ENCODE data around the gene TLR8. TPM values are rescaled to one million over a fixed set of nuclear protein-coding genes. Genes with fewer than 3 reads are reported as not detected.

The TLR8 gene
- total and polyA plus RNA-seq, 10 of the 15 experiments (the other 5 are each of a cell fraction or from before 2014, with no cell fraction given): 0.04 TPM; not detected in 9

DNA sequence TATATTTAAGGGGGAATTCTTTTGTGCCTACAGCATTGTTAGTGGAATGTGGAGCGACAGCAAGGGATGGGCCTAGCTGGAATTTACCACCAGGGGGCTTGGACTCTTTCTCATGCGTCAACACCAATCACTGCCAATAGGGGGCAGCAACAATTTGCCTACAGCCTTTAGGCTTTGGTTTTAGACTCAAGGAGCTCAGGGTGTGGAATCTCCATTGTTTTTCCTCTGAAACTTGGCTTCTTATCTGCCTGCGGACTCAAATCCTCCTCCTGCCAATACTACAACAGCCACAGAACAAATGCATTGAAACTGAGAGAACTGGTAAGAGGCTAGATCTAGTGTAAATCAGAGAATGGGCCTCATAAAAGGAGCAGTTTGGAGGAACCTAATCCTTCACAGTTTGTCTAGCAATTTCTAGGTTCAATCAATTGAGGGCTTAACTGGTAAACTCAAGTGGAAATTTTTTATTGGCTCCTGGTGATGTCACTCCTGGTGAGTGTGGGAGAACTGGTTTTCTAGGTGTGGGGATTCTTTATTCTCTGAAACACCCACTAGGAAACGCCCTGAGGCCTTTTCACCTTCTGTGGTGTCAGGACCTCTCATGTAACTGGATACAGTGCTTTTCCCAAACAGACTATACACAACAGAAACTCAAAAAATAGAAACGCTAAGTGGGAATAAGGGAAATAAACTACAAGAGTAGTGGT is 40.6 kb downstream of the TLR8 start:
- H3K4me3 ChIP-seq: no peak overlapping the region
- in situ Hi-C loops (cut with MboI) (loop anchor here (5.0 kb wide), 2 partner anchors 55 to 530 kb away; no protein-coding TSS in a partner anchor), intact Hi-C loops (cut with micrococcal nuclease; ENCODE audit: unreplicated experiment) (loop anchor here (1.0 to 10.0 kb wide), 8 partner anchors 53 to 718 kb away; no protein-coding TSS in a partner anchor)
- CTCF ChIA-PET: interaction anchor here (0.6 to 7.7 kb wide), 91 partner anchors 9 to 1085 kb away, joined by 3 to 312 read pairs (median 5); partner anchors contain the start of genes OFD1 and TRAPPC2
- no peaks in the 10 kb centered on the region for H3K36me3 ChIP-seq (ENCODE audit: control insufficient read depth in 2 of 2, insufficient read depth in 2 of 2, low read length in 1 of 2)
- FAIRE-seq (peak; percentile 78), ATAC-seq (peak; percentile 9), DNase-seq (ENCODE audit: low read depth, low spot score) (peak; percentile 85)
- peak overlapping the region; percentile 76 for H3K4me2 ChIP-seq (ENCODE audit: control insufficient read depth, insufficient read depth)
- peak overlapping the region; percentile 97 for H3K27ac ChIP-seq (ENCODE audit: control insufficient read depth, insufficient read depth)
- no peak overlapping the region for H2AFZ ChIP-seq (ENCODE audit: control insufficient read depth, low read depth, low read length)
- no TSS peak for BruUV-seq (replicated peaks)
- H3K79me2 ChIP-seq (ENCODE audit: control insufficient read depth, insufficient read depth, low read length): peaks cover 28% of the 10 kb centered on the region
- POLR2A ChIA-PET: interaction anchor here (0.6 to 7.2 kb wide), 19 partner anchors 11 to 541 kb away, joined by 3 to 63 read pairs (median 4); partner anchors contain the start of gene TMSB4X
- H3K27me3 ChIP-seq (replicated peaks in 1 of 2; ENCODE audit: control insufficient read depth in 2 of 2, insufficient read depth in 2 of 2, low read length in 1 of 2): no peaks in the 10 kb centered on the region
- SMC1A ChIA-PET (ENCODE audit: uncharacterized antibody, unreplicated experiment): interaction anchor here (0.7 to 18.8 kb wide), 43 partner anchors 9 to 699 kb away, joined by 3 to 632 read pairs (median 6); partner anchors contain the start of gene TMSB4X
- 17% methylated on average over 5 of the region's 5 CpGs for WGBS (ENCODE audit: insufficient coverage, insufficient replicate concordance, low lambda C conversion rate, missing lambda C conversion rate)
- H3K9ac ChIP-seq (ENCODE audit: control insufficient read depth, insufficient read depth, low read length): peak overlapping the region; percentile 43
- H4K20me1 ChIP-seq (ENCODE audit: control insufficient read depth, insufficient read depth): no peaks in the 10 kb centered on the region
- no peaks in the 10 kb centered on the region for H3K9me3 ChIP-seq (replicated peaks; ENCODE audit: control insufficient read depth, insufficient read depth, low read length)
- RAD21 ChIA-PET (ENCODE audit: unreplicated experiment): interaction anchor here (0.6 to 15.5 kb wide), 44 partner anchors 9 to 743 kb away, joined by 3 to 549 read pairs (median 4); partner anchors contain the start of gene TMSB4X
- peaks cover 41% of the 10 kb centered on the region for H3K4me1 ChIP-seq (ENCODE audit: control insufficient read depth, insufficient read depth, low read length)
- TF ChIP-seq POLR2AphosphoS5 (IDR thresholded peaks at IDR 0.05; ENCODE audit: low read length): no peak
- TF ChIP-seq SIN3A (IDR thresholded peaks at IDR 0.05; ENCODE audit: low read depth, low read length): no peak
- TF ChIP-seq IRF5 (IDR thresholded peaks at IDR 0.05; ENCODE audit: borderline replicate concordance): no peak
- TF ChIP-seq ZBTB4 (CRISPR knock-in tag; IDR thresholded peaks at IDR 0.05): no peak
- TF ChIP-seq NRF1 (conservative IDR thresholded peaks at IDR 0.05; ENCODE audit: low read depth, low read length): no peak
- no peak for TF ChIP-seq TCF3 (IDR thresholded peaks at IDR 0.05; ENCODE audit: borderline replicate concordance, insufficient read depth, low read depth, low read length)
- no peak for TF ChIP-seq BACH1 (IDR thresholded peaks at IDR 0.05; ENCODE audit: borderline replicate concordance)
- no peak for TF ChIP-seq NFXL1 (IDR thresholded peaks at IDR 0.05; ENCODE audit: borderline replicate concordance)
- TF ChIP-seq SMAD5 (IDR thresholded peaks at IDR 0.05; ENCODE audit: low read depth): no peak
- TF ChIP-seq, protein P1, sequence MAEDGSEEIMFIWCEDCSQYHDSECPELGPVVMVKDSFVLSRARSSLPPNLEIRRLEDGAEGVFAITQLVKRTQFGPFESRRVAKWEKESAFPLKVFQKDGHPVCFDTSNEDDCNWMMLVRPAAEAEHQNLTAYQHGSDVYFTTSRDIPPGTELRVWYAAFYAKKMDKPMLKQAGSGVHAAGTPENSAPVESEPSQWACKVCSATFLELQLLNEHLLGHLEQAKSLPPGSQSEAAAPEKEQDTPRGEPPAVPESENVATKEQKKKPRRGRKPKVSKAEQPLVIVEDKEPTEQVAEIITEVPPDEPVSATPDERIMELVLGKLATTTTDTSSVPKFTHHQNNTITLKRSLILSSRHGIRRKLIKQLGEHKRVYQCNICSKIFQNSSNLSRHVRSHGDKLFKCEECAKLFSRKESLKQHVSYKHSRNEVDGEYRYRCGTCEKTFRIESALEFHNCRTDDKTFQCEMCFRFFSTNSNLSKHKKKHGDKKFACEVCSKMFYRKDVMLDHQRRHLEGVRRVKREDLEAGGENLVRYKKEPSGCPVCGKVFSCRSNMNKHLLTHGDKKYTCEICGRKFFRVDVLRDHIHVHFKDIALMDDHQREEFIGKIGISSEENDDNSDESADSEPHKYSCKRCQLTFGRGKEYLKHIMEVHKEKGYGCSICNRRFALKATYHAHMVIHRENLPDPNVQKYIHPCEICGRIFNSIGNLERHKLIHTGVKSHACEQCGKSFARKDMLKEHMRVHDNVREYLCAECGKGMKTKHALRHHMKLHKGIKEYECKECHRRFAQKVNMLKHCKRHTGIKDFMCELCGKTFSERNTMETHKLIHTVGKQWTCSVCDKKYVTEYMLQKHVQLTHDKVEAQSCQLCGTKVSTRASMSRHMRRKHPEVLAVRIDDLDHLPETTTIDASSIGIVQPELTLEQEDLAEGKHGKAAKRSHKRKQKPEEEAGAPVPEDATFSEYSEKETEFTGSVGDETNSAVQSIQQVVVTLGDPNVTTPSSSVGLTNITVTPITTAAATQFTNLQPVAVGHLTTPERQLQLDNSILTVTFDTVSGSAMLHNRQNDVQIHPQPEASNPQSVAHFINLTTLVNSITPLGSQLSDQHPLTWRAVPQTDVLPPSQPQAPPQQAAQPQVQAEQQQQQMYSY (CRISPR knock-in tag; IDR thresholded peaks at IDR 0.05): no peak
- TF ChIP-seq NBN (IDR thresholded peaks at IDR 0.05): peak; percentile 51; the same call in 1 of the 2 replicates
- TF ChIP-seq, protein P2, sequence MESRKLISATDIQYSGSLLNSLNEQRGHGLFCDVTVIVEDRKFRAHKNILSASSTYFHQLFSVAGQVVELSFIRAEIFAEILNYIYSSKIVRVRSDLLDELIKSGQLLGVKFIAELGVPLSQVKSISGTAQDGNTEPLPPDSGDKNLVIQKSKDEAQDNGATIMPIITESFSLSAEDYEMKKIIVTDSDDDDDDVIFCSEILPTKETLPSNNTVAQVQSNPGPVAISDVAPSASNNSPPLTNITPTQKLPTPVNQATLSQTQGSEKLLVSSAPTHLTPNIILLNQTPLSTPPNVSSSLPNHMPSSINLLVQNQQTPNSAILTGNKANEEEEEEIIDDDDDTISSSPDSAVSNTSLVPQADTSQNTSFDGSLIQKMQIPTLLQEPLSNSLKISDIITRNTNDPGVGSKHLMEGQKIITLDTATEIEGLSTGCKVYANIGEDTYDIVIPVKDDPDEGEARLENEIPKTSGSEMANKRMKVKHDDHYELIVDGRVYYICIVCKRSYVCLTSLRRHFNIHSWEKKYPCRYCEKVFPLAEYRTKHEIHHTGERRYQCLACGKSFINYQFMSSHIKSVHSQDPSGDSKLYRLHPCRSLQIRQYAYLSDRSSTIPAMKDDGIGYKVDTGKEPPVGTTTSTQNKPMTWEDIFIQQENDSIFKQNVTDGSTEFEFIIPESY (IDR thresholded peaks at IDR 0.05): no peak
